GM13976 (cell line): Measurements from ENCODE around the gene NFAM1.

ENCODE experiments used
- DNase-seq: peaks from one replicate; pipeline ENCODE4 v3.0.0; 2012; ENCODE audit warnings: low spot score
- CTCF ChIP-seq: IDR thresholded peaks from 2 replicates; pipeline ENCODE4 v1.5.1; 2012; ENCODE audit warnings: borderline replicate concordance, mild to moderate bottlenecking; ENCODE audit not compliant: insufficient read depth; ENCODE audit errors: extremely low read depth, missing control alignments, control extremely low read depth
- in situ Hi-C: fragments of 300-500 bp; cut with MboI; formaldehyde crosslinking; loops from one replicate; pipeline ENCODE4 v1.12.0; 2022; ENCODE audit warnings: low sequenced_read_pairs, mixed read lengths, inconsistent platforms; ENCODE audit not compliant: unreplicated experiment

Gene NFAM1

DNA sequence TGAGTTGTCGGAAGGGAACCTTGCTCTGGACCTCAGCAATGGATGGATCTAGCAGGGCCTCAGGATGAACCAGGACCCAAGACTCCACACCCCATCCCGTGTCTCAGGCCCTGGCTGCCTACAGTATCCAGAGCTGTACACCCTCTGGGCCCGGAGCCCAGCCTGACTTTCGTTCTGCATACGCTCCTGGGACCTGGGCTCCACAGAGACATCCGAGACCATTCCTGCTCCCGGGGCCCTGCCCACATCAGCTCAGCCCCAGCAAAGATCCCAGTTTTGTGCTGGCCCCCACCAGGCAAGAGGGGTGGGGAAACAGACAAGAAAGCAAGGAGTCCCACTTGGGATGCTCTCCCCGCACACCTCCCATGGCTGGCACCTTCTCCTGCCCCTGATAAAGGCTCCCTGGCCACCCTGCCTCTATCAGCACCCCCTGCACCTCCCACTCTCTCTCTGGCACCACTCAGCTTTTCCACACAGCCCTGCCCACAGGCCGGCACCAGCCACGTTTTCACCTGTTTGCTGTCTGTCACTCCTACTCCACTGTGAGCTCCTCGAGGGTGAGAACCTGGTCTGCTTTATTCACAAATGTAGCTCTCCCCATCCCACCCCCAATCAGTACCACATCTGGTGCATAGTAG is 97.2 kb downstream of the NFAM1 start:
- no peak for DNase-seq
- in situ Hi-C loops, result no loop called here
- TF ChIP-seq CTCF, result no peak

DNA sequence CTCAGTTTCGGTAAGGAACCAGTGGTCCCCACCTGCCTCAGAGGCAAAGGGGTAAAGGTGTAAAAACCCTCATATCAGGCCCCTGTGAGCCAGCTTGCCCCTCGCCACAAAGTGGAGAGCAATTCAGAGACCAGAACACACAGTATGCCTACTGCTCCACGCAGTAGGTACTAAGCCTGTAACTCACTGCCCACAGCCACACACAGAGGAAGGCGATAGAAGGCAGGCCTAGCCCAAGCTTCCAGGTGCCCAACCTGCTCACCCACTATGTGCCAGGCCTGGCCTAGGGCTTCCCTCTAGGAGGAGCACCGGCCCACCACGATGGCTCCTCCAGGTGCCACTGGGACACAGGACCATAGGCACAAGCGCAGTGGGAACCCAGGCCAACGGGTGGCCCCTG is 98.7 kb downstream of the NFAM1 start:
- TF ChIP-seq CTCF, result no peak
- no peak for DNase-seq
- in situ Hi-C loops, result no loop called here

- in situ Hi-C loops, result no loop called here
- no peak for DNase-seq
- no peak for TF ChIP-seq CTCF
Observed at GRCh38 chr22:42332089-42332488, 100.1 kb downstream of the NFAM1 start.

DNA sequence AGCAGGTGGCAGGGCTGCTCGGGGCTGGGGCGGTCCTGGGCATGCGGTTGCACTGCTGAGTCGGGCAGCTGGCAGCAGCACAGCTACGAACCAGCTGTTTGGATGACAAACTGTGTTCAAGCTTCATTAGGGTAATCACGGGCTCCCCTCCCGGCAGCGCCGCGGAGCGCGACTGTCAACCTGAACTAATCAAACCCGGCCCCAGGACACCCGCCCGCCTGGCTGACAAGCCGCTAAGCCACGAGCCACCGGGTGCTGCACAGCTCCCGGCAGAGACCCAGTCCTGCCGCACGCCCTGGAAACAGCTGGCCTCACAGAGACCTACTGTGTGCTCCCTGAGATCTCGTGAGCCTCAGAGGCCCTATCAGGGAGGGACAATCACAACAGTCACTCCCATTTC is 101.2 kb downstream of the NFAM1 start:
- DNase-seq, result no peak
- in situ Hi-C loops, result no loop called here
- no peak for TF ChIP-seq CTCF
